Measurements from ENCODE around the gene TOPAZ1. TPM values are rescaled to one million over a fixed set of nuclear protein-coding genes. Genes with fewer than 3 reads are reported as not detected.

Gene TOPAZ1
- total RNA-seq, 1 experiment from 2014 or later, result not detected

- intact Hi-C loops (cut with micrococcal nuclease), result loop anchor here (1.0 to 5.0 kb wide), 7 partner anchors 86 to 591 kb away; partner anchors contain the start of genes KIAA1143, KIF15, ZNF197 and ZNF445
- CTCF ChIA-PET, result no interaction called here
These were observed 81.8 kb downstream of the TOPAZ1 start for GRCh38 chr3:44323341-44323955.

GRCh38 chr3:44324584-44324983 lies 82.9 kb downstream of the TOPAZ1 start:
- ChIA-PET CTCF (interaction anchor here (0.7 to 0.8 kb wide), 2 partner anchors 152 to 590 kb away, joined by 3 read pairs; no protein-coding TSS in a partner anchor), POLR2A (ENCODE audit: unreplicated experiment) (no interaction called here)
- H3K9me3 ChIP-seq (ENCODE audit: low read length), result no peaks in the 10 kb centered on the region
- intact Hi-C loops (cut with micrococcal nuclease), result loop anchor here (5.0 kb wide), 4 partner anchors 87 to 438 kb away; partner anchors contain the start of genes KIAA1143, KIF15 and ZNF445
- H3K36me3 ChIP-seq (ENCODE audit: low read depth, low read length), result no peaks in the 10 kb centered on the region
- H3F3A ChIP-seq (ENCODE audit: low read length, unreplicated experiment), result no peaks in the 10 kb centered on the region
- no peak overlapping the region for H3K9ac ChIP-seq (ENCODE audit: low read length)
- TF ChIP-seq CTCF (conservative IDR thresholded peaks at IDR 0.05; ENCODE audit: low read depth, low read length) (no peak), EZH2 (IDR thresholded peaks at IDR 0.05; ENCODE audit: low read length, unreplicated experiment) (no peak), EZH2phosphoT487 (IDR thresholded peaks at IDR 0.05; ENCODE audit: borderline replicate concordance, low read length) (no peak)
- no peaks in the 10 kb centered on the region for H3K79me2 ChIP-seq (ENCODE audit: low read length)
- no peaks in the 10 kb centered on the region for H3K9me2 ChIP-seq (replicated peaks; ENCODE audit: low read length)
- H3K4me3 ChIP-seq (ENCODE audit: low read length), result no peak overlapping the region
- DNase-seq, result no peak
- H3K27me3 ChIP-seq (ENCODE audit: low read length), result no peaks in the 10 kb centered on the region
- no peaks in the 10 kb centered on the region for H4K20me1 ChIP-seq (ENCODE audit: low read length)
- no peak for ATAC-seq
- no TSS peak for BruUV-seq (replicated peaks)
- H3K27ac ChIP-seq (ENCODE audit: low read length), result no peak overlapping the region
- no peak overlapping the region for H3K4me2 ChIP-seq (ENCODE audit: low read length)
- no peak overlapping the region for H2AFZ ChIP-seq (ENCODE audit: low read length)
- H3K4me1 ChIP-seq (ENCODE audit: insufficient read depth, low read length), result peaks cover 15% of the 10 kb centered on the region

More at GRCh38 chr3:44323341-44323955, 81.8 kb downstream of the TOPAZ1 start:
- no TSS peak for BruUV-seq (replicated peaks)
- Histone ChIP-seq H3K4me1 (ENCODE audit: insufficient read depth, low read length) (peaks cover 15% of the 10 kb centered on the region), H3K27me3 (ENCODE audit: low read length) (no peaks in the 10 kb centered on the region), H3K9me2 (replicated peaks; ENCODE audit: low read length) (no peaks in the 10 kb centered on the region), H3K9me3 (ENCODE audit: low read length) (no peaks in the 10 kb centered on the region), H3K79me2 (ENCODE audit: low read length) (no peaks in the 10 kb centered on the region), H3K4me2 (ENCODE audit: low read length) (no peak overlapping the region), H3K9ac (ENCODE audit: low read length) (no peak overlapping the region), H4K20me1 (ENCODE audit: low read length) (no peaks in the 10 kb centered on the region), H3F3A (ENCODE audit: low read length, unreplicated experiment) (no peaks in the 10 kb centered on the region), H2AFZ (ENCODE audit: low read length) (no peak overlapping the region), H3K27ac (ENCODE audit: low read length) (no peak overlapping the region), H3K4me3 (ENCODE audit: low read length) (no peak overlapping the region), H3K36me3 (ENCODE audit: low read depth, low read length) (no peaks in the 10 kb centered on the region)
- ATAC-seq (peak; percentile 56), DNase-seq (peak; percentile 80)
- POLR2A ChIA-PET (ENCODE audit: unreplicated experiment), result no interaction called here
- TF ChIP-seq CTCF (conservative IDR thresholded peaks at IDR 0.05; ENCODE audit: low read depth, low read length) (peak; percentile 91), EZH2 (IDR thresholded peaks at IDR 0.05; ENCODE audit: low read length, unreplicated experiment) (no peak), EZH2phosphoT487 (IDR thresholded peaks at IDR 0.05; ENCODE audit: borderline replicate concordance, low read length) (no peak)

GRCh38 chr3:44326019-44326418 lies 84.3 kb downstream of the TOPAZ1 start:
- no peaks in the 10 kb centered on the region for H3F3A ChIP-seq (ENCODE audit: low read length, unreplicated experiment)
- H3K9me2 ChIP-seq (replicated peaks; ENCODE audit: low read length), result no peaks in the 10 kb centered on the region
- no peak overlapping the region for H2AFZ ChIP-seq (ENCODE audit: low read length)
- no peak overlapping the region for H3K4me2 ChIP-seq (ENCODE audit: low read length)
- CTCF ChIA-PET, result no interaction called here
- POLR2A ChIA-PET (ENCODE audit: unreplicated experiment), result no interaction called here
- intact Hi-C loops (cut with micrococcal nuclease), result loop anchor here (1.0 kb wide), 1 partner anchor 12 kb away; the partner anchor contains the start of gene TCAIM
- H3K9ac ChIP-seq (ENCODE audit: low read length), result no peak overlapping the region
- H3K27me3 ChIP-seq (ENCODE audit: low read length), result no peaks in the 10 kb centered on the region
- no peaks in the 10 kb centered on the region for H3K36me3 ChIP-seq (ENCODE audit: low read depth, low read length)
- H3K27ac ChIP-seq (ENCODE audit: low read length), result 0 out of 2 replicates have a peak overlapping the region, but pooled peaks have one; percentile 2
- BruUV-seq (replicated peaks), result no TSS peak
- no peak overlapping the region for H3K4me3 ChIP-seq (ENCODE audit: low read length)
- H4K20me1 ChIP-seq (ENCODE audit: low read length), result no peaks in the 10 kb centered on the region
- H3K4me1 ChIP-seq (ENCODE audit: insufficient read depth, low read length), result peaks cover 12% of the 10 kb centered on the region
- no peaks in the 10 kb centered on the region for H3K79me2 ChIP-seq (ENCODE audit: low read length)
- H3K9me3 ChIP-seq (ENCODE audit: low read length), result no peaks in the 10 kb centered on the region
- DNase-seq (peak; percentile 62), ATAC-seq (peak; percentile 49)
- TF ChIP-seq EZH2phosphoT487 (IDR thresholded peaks at IDR 0.05; ENCODE audit: borderline replicate concordance, low read length) (no peak), CTCF (conservative IDR thresholded peaks at IDR 0.05; ENCODE audit: low read depth, low read length) (no peak), EZH2 (IDR thresholded peaks at IDR 0.05; ENCODE audit: low read length, unreplicated experiment) (no peak)
